ENCODE results near the gene RNF2. TPM values are rescaled to one million over a fixed set of nuclear protein-coding genes. Genes with fewer than 3 reads are reported as not detected.

The RNF2 gene
- polyA plus RNA-seq, 1 donor (not counting 4 experiments of a cell fraction or from before 2014, with no cell fraction given) = 29.2 TPM

- H3K9me1 ChIP-seq (ENCODE audit: control insufficient read depth, extremely low read depth, insufficient read depth, low read length) = no peaks in the 10 kb centered on the region
- H3K4me2 ChIP-seq (ENCODE audit: control insufficient read depth, extremely low read depth, insufficient read depth, low read depth, low read length) = no peak overlapping the region
- peaks cover 0 to 4% of the 10 kb centered on the region in 2 experiments for H3K36me3 ChIP-seq (ENCODE audit: control insufficient read depth in 2 of 2, extremely low read depth in 1 of 2, insufficient read depth in 2 of 2, low read length in 2 of 2)
- no peaks in the 10 kb centered on the region for H3K27me3 ChIP-seq (ENCODE audit: control insufficient read depth, extremely low read depth, insufficient read depth, low read length)
- no peak overlapping the region for H3K4me3 ChIP-seq (ENCODE audit: control insufficient read depth in 2 of 3, extremely low read depth in 1 of 3, insufficient read depth in 2 of 3, low read depth in 1 of 3, low read length in 3 of 3)
- no peaks in the 10 kb centered on the region for H3K4me1 ChIP-seq (ENCODE audit: control insufficient read depth, extremely low read depth, insufficient read depth, low read length)
- FAIRE-seq (no peak), DNase-seq (ENCODE audit: low read depth, low spot score) (no peak)
- H3K27ac ChIP-seq (ENCODE audit: control insufficient read depth, insufficient read depth, low read length) = no peak overlapping the region
- no peaks in the 10 kb centered on the region for H3K9me3 ChIP-seq (ENCODE audit: control insufficient read depth, low read depth, low read length)
- dilution Hi-C loops (cut with MboI; ENCODE audit: extremely low pct_ligation_motif_present, low sequenced_read_pairs) = no loop called here
- H3K9ac ChIP-seq (ENCODE audit: control insufficient read depth, extremely low read depth, insufficient read depth, low read length) = no peak overlapping the region
- no peak for TF ChIP-seq EZH2 (IDR thresholded peaks at IDR 0.05; ENCODE audit: low read length)
- TF ChIP-seq, protein P1, sequence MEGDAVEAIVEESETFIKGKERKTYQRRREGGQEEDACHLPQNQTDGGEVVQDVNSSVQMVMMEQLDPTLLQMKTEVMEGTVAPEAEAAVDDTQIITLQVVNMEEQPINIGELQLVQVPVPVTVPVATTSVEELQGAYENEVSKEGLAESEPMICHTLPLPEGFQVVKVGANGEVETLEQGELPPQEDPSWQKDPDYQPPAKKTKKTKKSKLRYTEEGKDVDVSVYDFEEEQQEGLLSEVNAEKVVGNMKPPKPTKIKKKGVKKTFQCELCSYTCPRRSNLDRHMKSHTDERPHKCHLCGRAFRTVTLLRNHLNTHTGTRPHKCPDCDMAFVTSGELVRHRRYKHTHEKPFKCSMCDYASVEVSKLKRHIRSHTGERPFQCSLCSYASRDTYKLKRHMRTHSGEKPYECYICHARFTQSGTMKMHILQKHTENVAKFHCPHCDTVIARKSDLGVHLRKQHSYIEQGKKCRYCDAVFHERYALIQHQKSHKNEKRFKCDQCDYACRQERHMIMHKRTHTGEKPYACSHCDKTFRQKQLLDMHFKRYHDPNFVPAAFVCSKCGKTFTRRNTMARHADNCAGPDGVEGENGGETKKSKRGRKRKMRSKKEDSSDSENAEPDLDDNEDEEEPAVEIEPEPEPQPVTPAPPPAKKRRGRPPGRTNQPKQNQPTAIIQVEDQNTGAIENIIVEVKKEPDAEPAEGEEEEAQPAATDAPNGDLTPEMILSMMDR (optimal IDR thresholded peaks at IDR 0.05 in 1 of 3, IDR thresholded peaks at IDR 0.05 in 1 of 3, conservative IDR thresholded peaks at IDR 0.05 in 1 of 3; ENCODE audit: extremely low read depth in 1 of 3, insufficient read depth in 2 of 3, low read length in 3 of 3) = no peak
- no peaks in the 10 kb centered on the region for H4K20me1 ChIP-seq (ENCODE audit: control insufficient read depth, extremely low read depth, insufficient read depth, low read length)
- H2AFZ ChIP-seq (ENCODE audit: control insufficient read depth, low read length) = no peak overlapping the region
- no peaks in the 10 kb centered on the region for H3K79me2 ChIP-seq (ENCODE audit: control insufficient read depth, insufficient read depth, low read length)
These were observed 92.7 kb downstream of the RNF2 start for GRCh38 chr1:185137896-185138545.

DNA sequence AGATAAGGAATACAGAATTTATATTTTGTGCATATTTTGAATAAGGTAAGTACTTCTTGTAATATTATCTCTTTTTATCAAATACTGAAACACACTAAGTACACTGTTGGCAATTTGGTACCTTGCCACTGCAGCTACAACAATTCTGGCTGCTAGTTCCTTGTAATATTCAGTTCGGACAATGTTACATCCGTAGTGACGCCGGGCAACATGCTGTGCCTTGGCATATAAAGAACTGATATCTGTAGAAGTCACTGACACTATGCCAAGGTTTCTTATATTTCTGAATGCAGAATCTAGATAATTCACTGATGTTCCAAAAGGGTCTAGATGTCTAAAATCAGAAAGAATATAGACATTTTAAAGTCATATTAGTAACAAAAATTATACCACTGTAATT is 93.9 kb downstream of the RNF2 start:
- Histone ChIP-seq H3K4me3 (ENCODE audit: control insufficient read depth in 2 of 3, extremely low read depth in 1 of 3, insufficient read depth in 2 of 3, low read depth in 1 of 3, low read length in 3 of 3) (no peak overlapping the region), H3K36me3 (ENCODE audit: control insufficient read depth in 2 of 2, extremely low read depth in 1 of 2, insufficient read depth in 2 of 2, low read length in 2 of 2) (peaks cover 0 to 2% of the 10 kb centered on the region in 2 experiments)
- dilution Hi-C loops (cut with MboI; ENCODE audit: extremely low pct_ligation_motif_present, low sequenced_read_pairs) = no loop called here

More for the DNA sequence above, 93.9 kb downstream of the RNF2 start:
- H4K20me1 ChIP-seq (ENCODE audit: control insufficient read depth, extremely low read depth, insufficient read depth, low read length) = no peaks in the 10 kb centered on the region
- H3K27me3 ChIP-seq (ENCODE audit: control insufficient read depth, extremely low read depth, insufficient read depth, low read length) = no peaks in the 10 kb centered on the region
- no peak for TF ChIP-seq EZH2 (IDR thresholded peaks at IDR 0.05; ENCODE audit: low read length)
- TF ChIP-seq, protein P1 (optimal IDR thresholded peaks at IDR 0.05 in 1 of 3, IDR thresholded peaks at IDR 0.05 in 1 of 3, conservative IDR thresholded peaks at IDR 0.05 in 1 of 3; ENCODE audit: extremely low read depth in 1 of 3, insufficient read depth in 2 of 3, low read length in 3 of 3) = no peak
- H3K4me1 ChIP-seq (ENCODE audit: control insufficient read depth, extremely low read depth, insufficient read depth, low read length) = no peaks in the 10 kb centered on the region
- DNase-seq (ENCODE audit: low read depth, low spot score) (no peak), FAIRE-seq (no peak)
- H3K9me1 ChIP-seq (ENCODE audit: control insufficient read depth, extremely low read depth, insufficient read depth, low read length) = no peaks in the 10 kb centered on the region
- no peak overlapping the region for H3K27ac ChIP-seq (ENCODE audit: control insufficient read depth, insufficient read depth, low read length)
- H3K4me2 ChIP-seq (ENCODE audit: control insufficient read depth, extremely low read depth, insufficient read depth, low read depth, low read length) = no peak overlapping the region
- no peak overlapping the region for H3K9ac ChIP-seq (ENCODE audit: control insufficient read depth, extremely low read depth, insufficient read depth, low read length)
- H3K79me2 ChIP-seq (ENCODE audit: control insufficient read depth, insufficient read depth, low read length) = no peaks in the 10 kb centered on the region
- H3K9me3 ChIP-seq (ENCODE audit: control insufficient read depth, low read depth, low read length) = no peaks in the 10 kb centered on the region
- no peak overlapping the region for H2AFZ ChIP-seq (ENCODE audit: control insufficient read depth, low read length)

All from keratinocyte (primary cell).